ENCODE measurements around the gene CZIB.

Gene CZIB

GRCh38 chr1:53214376-53214940 is 6.0 kb downstream of the CZIB start:
- Histone ChIP-seq H3K4me2 (ENCODE audit: low read length) (no peak overlapping the region), H3K79me2 (ENCODE audit: insufficient read depth, low read length) (no peaks in the 10 kb centered on the region), H3K9me3 (ENCODE audit: low read length) (no peaks in the 10 kb centered on the region), H3K27me3 (ENCODE audit: insufficient read depth, low read length) (no peaks in the 10 kb centered on the region), H4K20me1 (ENCODE audit: insufficient read depth, low read length) (no peaks in the 10 kb centered on the region), H3F3A (ENCODE audit: insufficient read depth, low read length) (no peaks in the 10 kb centered on the region), H2AFZ (ENCODE audit: low read length) (no peak overlapping the region), H3K9ac (ENCODE audit: low read length) (no peak overlapping the region), H3K4me3 (ENCODE audit: low read depth, low read length, poor library complexity, severe bottlenecking) (no peak overlapping the region), H3K9me2 (ENCODE audit: low read depth, low read length) (no peaks in the 10 kb centered on the region), H3K36me3 (ENCODE audit: insufficient read depth, low read length) (peaks cover 57% of the 10 kb centered on the region), H3K27ac (ENCODE audit: low read depth, low read length, poor library complexity, severe bottlenecking) (no peak overlapping the region), H3K4me1 (ENCODE audit: insufficient read depth, low read length, severe bottlenecking) (peaks cover 6% of the 10 kb centered on the region)
- TF ChIP-seq CTCF (IDR thresholded peaks at IDR 0.05; ENCODE audit: low read length), result no peak

GRCh38 chr1:53210954-53211353 is 9.5 kb downstream of the CZIB start:
- H3K9ac ChIP-seq (ENCODE audit: low read length), result no peak overlapping the region
- no peaks in the 10 kb centered on the region for H3K27me3 ChIP-seq (ENCODE audit: insufficient read depth, low read length)
- no peak overlapping the region for H2AFZ ChIP-seq (ENCODE audit: low read length)
- no peaks in the 10 kb centered on the region for H3K79me2 ChIP-seq (ENCODE audit: insufficient read depth, low read length)
- TF ChIP-seq CTCF (IDR thresholded peaks at IDR 0.05; ENCODE audit: low read length) (no peak), EZH2 (IDR thresholded peaks at IDR 0.05; ENCODE audit: borderline replicate concordance, low read length) (no peak)
- no peaks in the 10 kb centered on the region for H3F3A ChIP-seq (ENCODE audit: insufficient read depth, low read length)
- peaks cover 85% of the 10 kb centered on the region for H3K36me3 ChIP-seq (ENCODE audit: insufficient read depth, low read length)
- H3K4me1 ChIP-seq (ENCODE audit: insufficient read depth, low read length, severe bottlenecking), result no peaks in the 10 kb centered on the region
- H4K20me1 ChIP-seq (ENCODE audit: insufficient read depth, low read length), result no peaks in the 10 kb centered on the region
- no peak overlapping the region for H3K4me3 ChIP-seq (ENCODE audit: low read depth, low read length, poor library complexity, severe bottlenecking)
- H3K9me2 ChIP-seq (ENCODE audit: low read depth, low read length), result no peaks in the 10 kb centered on the region
- H3K27ac ChIP-seq (ENCODE audit: low read depth, low read length, poor library complexity, severe bottlenecking), result no peak overlapping the region
- peaks cover 14% of the 10 kb centered on the region for H3K9me3 ChIP-seq (ENCODE audit: low read length)
- no peak overlapping the region for H3K4me2 ChIP-seq (ENCODE audit: low read length)

- Histone ChIP-seq H3K9ac (ENCODE audit: low read length) (no peak overlapping the region), H3K79me2 (ENCODE audit: insufficient read depth, low read length) (no peaks in the 10 kb centered on the region), H3K4me2 (ENCODE audit: low read length) (no peak overlapping the region), H4K20me1 (ENCODE audit: insufficient read depth, low read length) (no peaks in the 10 kb centered on the region), H3K27me3 (ENCODE audit: insufficient read depth, low read length) (no peaks in the 10 kb centered on the region), H3K4me3 (ENCODE audit: low read depth, low read length, poor library complexity, severe bottlenecking) (no peak overlapping the region), H3K27ac (ENCODE audit: low read depth, low read length, poor library complexity, severe bottlenecking) (no peak overlapping the region), H3K9me3 (ENCODE audit: low read length) (peaks cover 17% of the 10 kb centered on the region), H3F3A (ENCODE audit: insufficient read depth, low read length) (no peaks in the 10 kb centered on the region), H3K9me2 (ENCODE audit: low read depth, low read length) (no peaks in the 10 kb centered on the region), H3K36me3 (ENCODE audit: insufficient read depth, low read length) (peaks cover 91% of the 10 kb centered on the region), H3K4me1 (ENCODE audit: insufficient read depth, low read length, severe bottlenecking) (no peaks in the 10 kb centered on the region), H2AFZ (ENCODE audit: low read length) (no peak overlapping the region)
- no peak for TF ChIP-seq CTCF (IDR thresholded peaks at IDR 0.05; ENCODE audit: low read length)
- no peak for TF ChIP-seq EZH2 (IDR thresholded peaks at IDR 0.05; ENCODE audit: borderline replicate concordance, low read length)
These were observed 10.1 kb downstream of the CZIB start for GRCh38 chr1:53210352-53210751.

Data from OCI-LY1 (cell line).